PFSK-1 (cell line): ENCODE data around the gene IFI27L1.

Source experiments
- FOXP2 ChIP-seq: optimal IDR thresholded peaks from 2 replicates; pipeline ENCODE3; 2011; ENCODE audit warnings: borderline replicate concordance, control low read depth, inconsistent platforms; ENCODE audit not compliant: insufficient read depth; ENCODE audit errors: extremely low read length, extremely low read depth
- POLR2AphosphoS5 ChIP-seq: IDR thresholded peaks from 2 replicates; pipeline ENCODE4 v1.6.1; 2012; ENCODE audit warnings: low read depth, mild to moderate bottlenecking, control low read depth, low read length, moderate library complexity
- SIN3A ChIP-seq: IDR thresholded peaks from 2 replicates; pipeline ENCODE4 v1.6.1; 2012; ENCODE audit warnings: mild to moderate bottlenecking, low read length, moderate library complexity, borderline replicate concordance; ENCODE audit not compliant: insufficient read depth
- TAF1 ChIP-seq: IDR thresholded peaks from 2 replicates; pipeline ENCODE4 v1.6.1; 2012; ENCODE audit warnings: low read length, control low read depth, borderline replicate concordance; ENCODE audit not compliant: insufficient read depth

DNA sequence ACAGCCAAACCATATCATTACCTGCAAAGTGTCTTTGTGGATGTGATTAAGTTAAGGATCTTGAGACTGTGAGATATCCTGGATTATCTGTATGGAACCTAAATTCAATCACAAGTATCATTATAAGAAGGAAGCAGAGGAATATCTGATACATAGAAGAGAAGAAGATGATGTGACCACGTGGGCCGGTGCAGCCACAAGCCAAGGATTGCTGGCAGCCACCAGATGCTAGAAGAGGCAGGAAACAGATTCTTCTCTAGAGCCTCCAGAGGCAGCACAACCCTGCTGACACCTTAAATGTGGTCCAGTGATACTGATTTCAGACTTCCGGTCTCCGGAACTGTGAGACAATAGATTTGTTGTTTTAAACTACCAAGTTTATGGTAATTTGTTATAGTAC, 54.4 kb downstream of the IFI27L1 start:
- no peak for TF ChIP-seq SIN3A
- no peak for TF ChIP-seq POLR2AphosphoS5
- TF ChIP-seq FOXP2 = no peak
- no peak for TF ChIP-seq TAF1
